ENCODE data around the gene MAD1L1. TPM values are rescaled to one million over a fixed set of nuclear protein-coding genes. Genes with fewer than 3 reads are reported as not detected.

MAD1L1 gene
- total and polyA plus RNA-seq, 4 donors = 12.8 to 20.7 (median 16.5) TPM

DNA sequence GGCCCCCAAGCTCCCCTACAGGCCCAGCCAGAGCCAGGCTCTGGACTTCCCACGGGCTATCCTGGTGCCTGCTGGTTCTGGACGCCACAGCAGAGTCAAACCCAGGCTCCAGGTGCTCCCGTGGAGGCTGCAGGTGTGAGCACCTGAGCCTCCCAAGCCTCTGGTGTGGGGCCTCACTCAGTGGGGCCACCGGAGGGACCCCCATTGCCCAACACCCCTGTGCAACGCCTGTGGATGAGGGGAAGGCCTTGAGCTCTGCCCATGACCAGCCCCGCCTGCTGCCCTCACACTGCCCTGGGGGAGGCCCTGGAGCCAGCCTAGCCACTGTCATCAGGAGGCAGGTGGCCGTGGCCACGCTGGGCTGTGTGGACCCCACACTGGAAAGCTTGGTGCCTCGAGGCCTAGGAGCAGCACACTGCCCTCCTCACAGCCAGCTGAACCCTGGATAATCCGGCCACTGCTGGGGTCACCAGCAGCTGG is 229.3 kb downstream of the MAD1L1 start:
- Histone ChIP-seq H3K4me1 (ENCODE audit: control insufficient read depth in 4 of 4, insufficient read depth in 4 of 4, low read length in 3 of 4) (no peaks in the 10 kb centered on the region), H3K27ac (ENCODE audit: low read depth in 1 of 2, low read length in 2 of 2) (no peak overlapping the region), H3K4me3 (ENCODE audit: low read depth in 1 of 3, low read length in 3 of 3) (no peak overlapping the region), H3K9ac (ENCODE audit: low read depth in 1 of 2, low read length in 2 of 2) (no peak overlapping the region), H3K36me3 (ENCODE audit: control insufficient read depth in 4 of 4, insufficient read depth in 3 of 4, low read depth in 1 of 4, low read length in 3 of 4) (peaks cover 0 to 3% (median 0%) of the 10 kb centered on the region in 4 donors), H3K27me3 (ENCODE audit: control insufficient read depth in 4 of 4, insufficient read depth in 4 of 4, low read length in 3 of 4) (no peaks in the 10 kb centered on the region), H3K9me3 (ENCODE audit: control insufficient read depth in 4 of 4, low read length in 3 of 4) (no peaks in the 10 kb centered on the region)
- WGBS = 97% methylated on average over 10 of the region's 10 CpGs
- TF ChIP-seq FOXA1 (IDR thresholded peaks at IDR 0.05) (no peak), HNF4G (IDR thresholded peaks at IDR 0.05) (no peak), NR2F2 (IDR thresholded peaks at IDR 0.05) (no peak), SP1 (IDR thresholded peaks at IDR 0.05) (no peak)
- TF ChIP-seq, protein P1, sequence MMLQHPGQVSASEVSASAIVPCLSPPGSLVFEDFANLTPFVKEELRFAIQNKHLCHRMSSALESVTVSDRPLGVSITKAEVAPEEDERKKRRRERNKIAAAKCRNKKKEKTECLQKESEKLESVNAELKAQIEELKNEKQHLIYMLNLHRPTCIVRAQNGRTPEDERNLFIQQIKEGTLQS (IDR thresholded peaks at IDR 0.05) = no peak
- no peak for DNase-seq (ENCODE audit: low spot score)

DNA sequence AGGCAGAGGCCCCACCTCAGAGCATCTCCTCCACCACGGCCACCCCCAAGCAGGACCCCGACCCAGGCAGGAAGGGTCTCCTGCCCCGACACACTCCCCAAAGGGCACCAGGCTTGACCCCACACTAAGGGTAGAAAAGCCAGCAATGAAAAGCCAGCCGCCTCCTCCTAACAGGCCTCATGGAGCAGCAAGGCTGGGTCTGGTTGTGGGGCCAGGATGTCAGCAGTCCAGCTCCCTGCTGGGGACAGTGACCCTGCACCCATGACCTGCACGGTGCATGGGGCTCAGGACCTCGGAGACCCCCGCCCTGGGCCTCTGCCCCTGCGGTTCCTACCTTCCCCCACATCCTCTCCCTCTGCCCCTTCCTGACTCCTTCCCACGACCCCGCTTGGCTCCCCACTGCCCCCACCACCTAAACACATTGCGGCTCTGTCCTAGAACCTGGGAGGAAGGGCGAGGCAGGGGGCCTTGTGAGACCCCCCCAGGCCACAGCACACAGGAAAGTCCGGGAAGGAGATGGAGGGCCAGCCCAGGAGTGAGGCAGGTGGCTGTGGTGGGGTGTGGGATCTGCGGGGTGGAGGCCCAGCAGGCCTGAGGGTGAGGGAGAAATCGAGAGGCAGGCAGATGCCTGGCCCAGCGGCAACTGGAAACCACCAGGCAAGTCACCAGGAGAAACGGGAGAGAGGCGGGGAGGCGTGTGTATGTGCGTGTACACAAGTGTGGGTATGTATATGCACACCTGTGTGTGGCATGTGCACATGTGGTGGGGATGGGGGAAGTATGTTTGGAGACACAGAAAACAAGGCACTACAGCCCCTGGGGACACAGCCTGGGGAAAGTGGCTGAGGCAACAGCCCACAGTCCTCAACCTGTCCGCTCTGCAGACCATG is 229.9 kb downstream of the MAD1L1 start:
- no peaks in the 10 kb centered on the region for H3K9me3 ChIP-seq (ENCODE audit: control insufficient read depth in 4 of 4, low read length in 3 of 4)
- 94% methylated on average over 21 of the region's 21 CpGs for WGBS
- H3K27ac ChIP-seq (ENCODE audit: low read depth in 1 of 2, low read length in 2 of 2) = no peak overlapping the region
- no peak overlapping the region for H3K9ac ChIP-seq (ENCODE audit: low read depth in 1 of 2, low read length in 2 of 2)
- peaks cover 0 to 3% (median 0%) of the 10 kb centered on the region in 4 donors for H3K36me3 ChIP-seq (ENCODE audit: control insufficient read depth in 4 of 4, insufficient read depth in 3 of 4, low read depth in 1 of 4, low read length in 3 of 4)
- H3K27me3 ChIP-seq (ENCODE audit: control insufficient read depth in 4 of 4, insufficient read depth in 4 of 4, low read length in 3 of 4) = no peaks in the 10 kb centered on the region
- no peak for DNase-seq (ENCODE audit: low spot score)
- no peak for TF ChIP-seq JUND (IDR thresholded peaks at IDR 0.05)
- TF ChIP-seq, protein P1 (IDR thresholded peaks at IDR 0.05) = no peak
- TF ChIP-seq YY1 (IDR thresholded peaks at IDR 0.05) = no peak
- no peak for TF ChIP-seq RAD21 (IDR thresholded peaks at IDR 0.05)
- TF ChIP-seq, protein P2, sequence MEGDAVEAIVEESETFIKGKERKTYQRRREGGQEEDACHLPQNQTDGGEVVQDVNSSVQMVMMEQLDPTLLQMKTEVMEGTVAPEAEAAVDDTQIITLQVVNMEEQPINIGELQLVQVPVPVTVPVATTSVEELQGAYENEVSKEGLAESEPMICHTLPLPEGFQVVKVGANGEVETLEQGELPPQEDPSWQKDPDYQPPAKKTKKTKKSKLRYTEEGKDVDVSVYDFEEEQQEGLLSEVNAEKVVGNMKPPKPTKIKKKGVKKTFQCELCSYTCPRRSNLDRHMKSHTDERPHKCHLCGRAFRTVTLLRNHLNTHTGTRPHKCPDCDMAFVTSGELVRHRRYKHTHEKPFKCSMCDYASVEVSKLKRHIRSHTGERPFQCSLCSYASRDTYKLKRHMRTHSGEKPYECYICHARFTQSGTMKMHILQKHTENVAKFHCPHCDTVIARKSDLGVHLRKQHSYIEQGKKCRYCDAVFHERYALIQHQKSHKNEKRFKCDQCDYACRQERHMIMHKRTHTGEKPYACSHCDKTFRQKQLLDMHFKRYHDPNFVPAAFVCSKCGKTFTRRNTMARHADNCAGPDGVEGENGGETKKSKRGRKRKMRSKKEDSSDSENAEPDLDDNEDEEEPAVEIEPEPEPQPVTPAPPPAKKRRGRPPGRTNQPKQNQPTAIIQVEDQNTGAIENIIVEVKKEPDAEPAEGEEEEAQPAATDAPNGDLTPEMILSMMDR (IDR thresholded peaks at IDR 0.05; ENCODE audit: low read depth, low read length, missing input control) = no peak
- no peak for TF ChIP-seq TAF1 (conservative IDR thresholded peaks at IDR 0.05)
- TF ChIP-seq RXRA (IDR thresholded peaks at IDR 0.05) = no peak
- no peaks in the 10 kb centered on the region for H3K4me1 ChIP-seq (ENCODE audit: control insufficient read depth in 4 of 4, insufficient read depth in 4 of 4, low read length in 3 of 4)
- H3K4me3 ChIP-seq (ENCODE audit: low read depth in 1 of 3, low read length in 3 of 3) = no peak overlapping the region

DNA sequence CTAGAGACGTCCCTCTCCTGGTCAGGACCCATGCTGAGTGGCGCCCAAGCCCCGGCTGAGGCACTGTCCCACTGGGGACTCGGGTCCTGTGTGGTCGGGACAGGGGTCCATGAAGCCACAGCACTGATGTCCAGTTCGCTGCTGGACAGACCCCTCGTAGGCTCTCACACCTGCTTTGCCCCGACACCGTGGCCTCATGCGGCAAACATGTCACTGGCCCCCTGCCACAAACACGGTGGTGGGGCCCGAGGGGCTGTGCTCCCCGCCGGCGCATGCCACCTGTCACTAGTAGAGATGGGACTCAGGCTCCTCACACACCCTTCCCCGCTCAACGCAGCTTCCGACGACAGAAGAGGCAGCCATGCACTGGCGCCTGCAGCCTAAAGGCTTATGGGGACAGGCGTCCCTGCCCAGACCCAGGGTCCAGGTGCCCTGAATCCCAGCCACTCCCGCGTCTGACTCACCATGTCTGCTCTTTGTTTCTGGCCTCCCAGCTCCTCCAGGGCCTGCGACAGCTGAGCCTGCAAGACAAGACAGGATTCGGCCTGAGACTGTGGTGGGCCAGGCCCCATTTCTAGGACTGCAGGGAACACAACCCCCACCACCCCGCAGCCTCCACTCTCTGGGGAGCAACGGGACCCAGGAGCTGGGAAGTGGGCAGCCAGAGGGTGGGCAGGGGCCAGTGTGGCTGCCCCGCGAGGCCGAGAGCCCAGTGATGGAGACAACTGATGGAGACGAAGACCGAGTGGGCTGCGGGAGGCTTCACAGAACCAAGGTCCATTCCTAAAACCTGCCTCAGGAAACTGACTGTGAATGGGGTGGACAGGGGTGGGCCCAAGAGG is 230.9 kb downstream of the MAD1L1 start:
- Histone ChIP-seq H3K4me3 (ENCODE audit: low read depth in 1 of 3, low read length in 3 of 3) (no peak overlapping the region), H3K9ac (ENCODE audit: low read depth in 1 of 2, low read length in 2 of 2) (no peak overlapping the region), H3K27me3 (ENCODE audit: control insufficient read depth in 4 of 4, insufficient read depth in 4 of 4, low read length in 3 of 4) (no peaks in the 10 kb centered on the region), H3K36me3 (ENCODE audit: control insufficient read depth in 4 of 4, insufficient read depth in 3 of 4, low read depth in 1 of 4, low read length in 3 of 4) (peaks cover 0 to 3% (median 0%) of the 10 kb centered on the region in 4 donors), H3K9me3 (ENCODE audit: control insufficient read depth in 4 of 4, low read length in 3 of 4) (no peaks in the 10 kb centered on the region), H3K27ac (ENCODE audit: low read depth in 1 of 2, low read length in 2 of 2) (no peak overlapping the region), H3K4me1 (ENCODE audit: control insufficient read depth in 4 of 4, insufficient read depth in 4 of 4, low read length in 3 of 4) (no peaks in the 10 kb centered on the region)
- WGBS = 92% methylated on average over 33 of the region's 33 CpGs
- no peak for DNase-seq (ENCODE audit: low spot score)
- TF ChIP-seq EGR1 (IDR thresholded peaks at IDR 0.05; ENCODE audit: low read depth in 2 of 2) (no peak), GABPA (IDR thresholded peaks at IDR 0.05 in 1 of 2, conservative IDR thresholded peaks at IDR 0.05 in 1 of 2) (no peak), SP1 (IDR thresholded peaks at IDR 0.05) (no peak), HNF4A (conservative IDR thresholded peaks at IDR 0.05) (no peak), YY1 (IDR thresholded peaks at IDR 0.05) (no peak), HNF4G (IDR thresholded peaks at IDR 0.05) (no peak), NR2F2 (IDR thresholded peaks at IDR 0.05) (no peak), FOXA1 (IDR thresholded peaks at IDR 0.05) (no peak), FOXA2 (IDR thresholded peaks at IDR 0.05) (no peak), TAF1 (conservative IDR thresholded peaks at IDR 0.05) (no peak)
- TF ChIP-seq, protein P1 (IDR thresholded peaks at IDR 0.05) = no peak
- TF ChIP-seq, protein P2 (IDR thresholded peaks at IDR 0.05; ENCODE audit: low read depth, low read length, missing input control) = no peak
- TF ChIP-seq, protein P3, sequence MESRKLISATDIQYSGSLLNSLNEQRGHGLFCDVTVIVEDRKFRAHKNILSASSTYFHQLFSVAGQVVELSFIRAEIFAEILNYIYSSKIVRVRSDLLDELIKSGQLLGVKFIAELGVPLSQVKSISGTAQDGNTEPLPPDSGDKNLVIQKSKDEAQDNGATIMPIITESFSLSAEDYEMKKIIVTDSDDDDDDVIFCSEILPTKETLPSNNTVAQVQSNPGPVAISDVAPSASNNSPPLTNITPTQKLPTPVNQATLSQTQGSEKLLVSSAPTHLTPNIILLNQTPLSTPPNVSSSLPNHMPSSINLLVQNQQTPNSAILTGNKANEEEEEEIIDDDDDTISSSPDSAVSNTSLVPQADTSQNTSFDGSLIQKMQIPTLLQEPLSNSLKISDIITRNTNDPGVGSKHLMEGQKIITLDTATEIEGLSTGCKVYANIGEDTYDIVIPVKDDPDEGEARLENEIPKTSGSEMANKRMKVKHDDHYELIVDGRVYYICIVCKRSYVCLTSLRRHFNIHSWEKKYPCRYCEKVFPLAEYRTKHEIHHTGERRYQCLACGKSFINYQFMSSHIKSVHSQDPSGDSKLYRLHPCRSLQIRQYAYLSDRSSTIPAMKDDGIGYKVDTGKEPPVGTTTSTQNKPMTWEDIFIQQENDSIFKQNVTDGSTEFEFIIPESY (IDR thresholded peaks at IDR 0.05) = no peak
